ENCODE results near the gene RBM23. TPM values are rescaled to one million over a fixed set of nuclear protein-coding genes. Genes with fewer than 3 reads are reported as not detected.
A peak's percentile ranks its signal among the peaks of the same experiment; 100 is the strongest.

RBM23 gene
- total RNA-seq, 1 experiment from 2014 or later, result 42.4 TPM

DNA sequence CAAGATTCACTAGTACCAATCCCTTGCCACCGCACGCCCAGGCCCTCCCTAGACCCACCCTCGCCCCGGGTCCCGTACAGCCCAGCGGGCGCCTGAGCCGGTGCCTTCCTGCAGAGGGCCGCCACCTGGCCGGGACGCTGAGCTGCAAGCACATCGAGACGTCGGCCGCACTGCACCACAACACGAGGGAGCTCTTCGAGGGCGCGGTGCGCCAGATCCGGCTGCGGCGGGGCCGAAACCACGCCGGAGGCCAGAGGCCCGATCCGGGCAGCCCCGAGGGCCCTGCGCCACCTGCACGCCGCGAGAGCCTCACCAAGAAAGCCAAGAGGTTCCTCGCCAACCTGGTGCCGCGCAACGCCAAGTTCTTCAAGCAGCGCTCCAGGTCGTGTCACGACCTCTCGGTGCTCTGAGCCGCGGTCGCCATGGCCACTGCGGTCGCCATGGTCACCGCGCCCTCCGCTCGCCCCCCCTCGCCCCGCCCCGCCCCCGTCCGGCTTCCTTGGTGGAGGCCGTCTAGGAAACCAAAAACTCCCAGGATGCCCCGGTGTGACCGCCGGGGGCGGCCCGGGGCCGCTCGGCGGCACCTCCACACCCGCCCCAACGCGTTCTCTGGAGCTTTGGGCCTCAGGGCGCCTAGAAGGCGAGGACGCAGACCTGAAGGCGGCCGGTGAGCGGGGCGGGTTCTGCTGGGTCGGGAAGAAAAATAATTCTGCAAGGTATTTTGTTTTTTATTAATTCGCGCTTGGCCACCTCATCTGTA, 32.3 kb downstream of the RBM23 start (continued):
- TF ChIP-seq, protein P1, sequence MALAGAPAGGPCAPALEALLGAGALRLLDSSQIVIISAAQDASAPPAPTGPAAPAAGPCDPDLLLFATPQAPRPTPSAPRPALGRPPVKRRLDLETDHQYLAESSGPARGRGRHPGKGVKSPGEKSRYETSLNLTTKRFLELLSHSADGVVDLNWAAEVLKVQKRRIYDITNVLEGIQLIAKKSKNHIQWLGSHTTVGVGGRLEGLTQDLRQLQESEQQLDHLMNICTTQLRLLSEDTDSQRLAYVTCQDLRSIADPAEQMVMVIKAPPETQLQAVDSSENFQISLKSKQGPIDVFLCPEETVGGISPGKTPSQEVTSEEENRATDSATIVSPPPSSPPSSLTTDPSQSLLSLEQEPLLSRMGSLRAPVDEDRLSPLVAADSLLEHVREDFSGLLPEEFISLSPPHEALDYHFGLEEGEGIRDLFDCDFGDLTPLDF (CRISPR knock-in tag; IDR thresholded peaks at IDR 0.05), result peak; percentile 87
- no peak for TF ChIP-seq EMX1 (CRISPR knock-in tag; IDR thresholded peaks at IDR 0.05)
- peak; percentile 93 for TF ChIP-seq TP53 (CRISPR knock-in tag; IDR thresholded peaks at IDR 0.05)
- TF ChIP-seq CREM (CRISPR knock-in tag; IDR thresholded peaks at IDR 0.05), result peak; percentile 70; the same call in 1 of the 2 replicates
- TF ChIP-seq NR1H2 (CRISPR knock-in tag; IDR thresholded peaks at IDR 0.05), result peak; percentile 85
- TF ChIP-seq, protein P2, sequence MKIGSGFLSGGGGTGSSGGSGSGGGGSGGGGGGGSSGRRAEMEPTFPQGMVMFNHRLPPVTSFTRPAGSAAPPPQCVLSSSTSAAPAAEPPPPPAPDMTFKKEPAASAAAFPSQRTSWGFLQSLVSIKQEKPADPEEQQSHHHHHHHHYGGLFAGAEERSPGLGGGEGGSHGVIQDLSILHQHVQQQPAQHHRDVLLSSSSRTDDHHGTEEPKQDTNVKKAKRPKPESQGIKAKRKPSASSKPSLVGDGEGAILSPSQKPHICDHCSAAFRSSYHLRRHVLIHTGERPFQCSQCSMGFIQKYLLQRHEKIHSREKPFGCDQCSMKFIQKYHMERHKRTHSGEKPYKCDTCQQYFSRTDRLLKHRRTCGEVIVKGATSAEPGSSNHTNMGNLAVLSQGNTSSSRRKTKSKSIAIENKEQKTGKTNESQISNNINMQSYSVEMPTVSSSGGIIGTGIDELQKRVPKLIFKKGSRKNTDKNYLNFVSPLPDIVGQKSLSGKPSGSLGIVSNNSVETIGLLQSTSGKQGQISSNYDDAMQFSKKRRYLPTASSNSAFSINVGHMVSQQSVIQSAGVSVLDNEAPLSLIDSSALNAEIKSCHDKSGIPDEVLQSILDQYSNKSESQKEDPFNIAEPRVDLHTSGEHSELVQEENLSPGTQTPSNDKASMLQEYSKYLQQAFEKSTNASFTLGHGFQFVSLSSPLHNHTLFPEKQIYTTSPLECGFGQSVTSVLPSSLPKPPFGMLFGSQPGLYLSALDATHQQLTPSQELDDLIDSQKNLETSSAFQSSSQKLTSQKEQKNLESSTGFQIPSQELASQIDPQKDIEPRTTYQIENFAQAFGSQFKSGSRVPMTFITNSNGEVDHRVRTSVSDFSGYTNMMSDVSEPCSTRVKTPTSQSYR (CRISPR knock-in tag; IDR thresholded peaks at IDR 0.05), result peak; percentile 90
- no peak for TF ChIP-seq ZNF671 (CRISPR knock-in tag; IDR thresholded peaks at IDR 0.05)
- TF ChIP-seq FOXP4 (CRISPR knock-in tag; IDR thresholded peaks at IDR 0.05), result peak; percentile 95
- TF ChIP-seq MYBL2 (CRISPR knock-in tag; IDR thresholded peaks at IDR 0.05), result peak; percentile 96
- no peak for TF ChIP-seq JAZF1 (CRISPR knock-in tag; IDR thresholded peaks at IDR 0.05)
- TF ChIP-seq ZNF425 (CRISPR knock-in tag; conservative IDR thresholded peaks at IDR 0.05), result no peak
- TF ChIP-seq GTF2I (CRISPR knock-in tag; conservative IDR thresholded peaks at IDR 0.05), result no peak
- TF ChIP-seq ZNF423 (CRISPR knock-in tag; IDR thresholded peaks at IDR 0.05), result peak; percentile 52; the same call in 1 of the 2 replicates
- TF ChIP-seq GRHL2 (CRISPR knock-in tag; IDR thresholded peaks at IDR 0.05; ENCODE audit: insufficient replicate concordance, severe bottlenecking), result no peak
- TF ChIP-seq ATF1 (CRISPR knock-in tag; IDR thresholded peaks at IDR 0.05), result peak; percentile 72; the same call in 1 of the 2 replicates
- no peak for TF ChIP-seq ZNF138 (CRISPR knock-in tag; conservative IDR thresholded peaks at IDR 0.05)
- TF ChIP-seq NR2C2 (CRISPR knock-in tag; IDR thresholded peaks at IDR 0.05), result peak; percentile 76
- peak; percentile 92 for TF ChIP-seq ETV6 (CRISPR knock-in tag; IDR thresholded peaks at IDR 0.05)
- TF ChIP-seq ESRRA (CRISPR knock-in tag; IDR thresholded peaks at IDR 0.05; ENCODE audit: borderline replicate concordance), result peak; percentile 92; the same call in 1 of the 2 replicates
- no peak for TF ChIP-seq ZBTB21 (CRISPR knock-in tag; IDR thresholded peaks at IDR 0.05; ENCODE audit: borderline replicate concordance)
- TF ChIP-seq TEAD4 (CRISPR knock-in tag; IDR thresholded peaks at IDR 0.05), result no peak
- peak; percentile 67 for TF ChIP-seq SP1 (CRISPR knock-in tag; conservative IDR thresholded peaks at IDR 0.05)
- TF ChIP-seq, protein P3, sequence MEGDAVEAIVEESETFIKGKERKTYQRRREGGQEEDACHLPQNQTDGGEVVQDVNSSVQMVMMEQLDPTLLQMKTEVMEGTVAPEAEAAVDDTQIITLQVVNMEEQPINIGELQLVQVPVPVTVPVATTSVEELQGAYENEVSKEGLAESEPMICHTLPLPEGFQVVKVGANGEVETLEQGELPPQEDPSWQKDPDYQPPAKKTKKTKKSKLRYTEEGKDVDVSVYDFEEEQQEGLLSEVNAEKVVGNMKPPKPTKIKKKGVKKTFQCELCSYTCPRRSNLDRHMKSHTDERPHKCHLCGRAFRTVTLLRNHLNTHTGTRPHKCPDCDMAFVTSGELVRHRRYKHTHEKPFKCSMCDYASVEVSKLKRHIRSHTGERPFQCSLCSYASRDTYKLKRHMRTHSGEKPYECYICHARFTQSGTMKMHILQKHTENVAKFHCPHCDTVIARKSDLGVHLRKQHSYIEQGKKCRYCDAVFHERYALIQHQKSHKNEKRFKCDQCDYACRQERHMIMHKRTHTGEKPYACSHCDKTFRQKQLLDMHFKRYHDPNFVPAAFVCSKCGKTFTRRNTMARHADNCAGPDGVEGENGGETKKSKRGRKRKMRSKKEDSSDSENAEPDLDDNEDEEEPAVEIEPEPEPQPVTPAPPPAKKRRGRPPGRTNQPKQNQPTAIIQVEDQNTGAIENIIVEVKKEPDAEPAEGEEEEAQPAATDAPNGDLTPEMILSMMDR (IDR thresholded peaks at IDR 0.05), result no peak
- peak; percentile 98 for TF ChIP-seq FOXP1 (CRISPR knock-in tag; IDR thresholded peaks at IDR 0.05; ENCODE audit: borderline replicate concordance)
- no peak for TF ChIP-seq STAT6 (CRISPR knock-in tag; conservative IDR thresholded peaks at IDR 0.05; ENCODE audit: low read depth)
- peak; percentile 76; the same call in 1 of the 2 replicates for TF ChIP-seq ELF4 (CRISPR knock-in tag; IDR thresholded peaks at IDR 0.05; ENCODE audit: low read depth)
- no peak for TF ChIP-seq ZNF121 (CRISPR knock-in tag; IDR thresholded peaks at IDR 0.05)
- TF ChIP-seq ZNF219 (CRISPR knock-in tag; IDR thresholded peaks at IDR 0.05; ENCODE audit: borderline replicate concordance), result no peak

Data from WTC11 (cell line).